HEK293 (cell line): ENCODE results near the gene SESN1.
A peak's percentile ranks its signal among the peaks of the same experiment; 100 is the strongest.

ENCODE experiments used
- CTCF ChIA-PET: fragments of 350-600 bp; formaldehyde crosslinking; extraction: SDS; loops from one replicate; lab custom pipeline; 2021; ENCODE audit warnings: antibody characterized with exemption; lab: Yijun Ruan, JAX
- POLR2A ChIA-PET: fragments of 300-600 bp; formaldehyde crosslinking; extraction: SDS; loops from one replicate; lab custom pipeline; 2020; ENCODE audit warnings: antibody characterized with exemption, inconsistent platforms; lab: Yijun Ruan, JAX
- H3K27ac ChIP-seq: fragments of 200-500 bp; sonication (Bioruptor generic); 2 replicates; pipeline ENCODE4 v1.5.1; 2014; ENCODE audit warnings: low read depth, low read length, control low read depth, inconsistent platforms; ENCODE audit errors: extremely low read depth
- H3K36me3 ChIP-seq, 2 experiments: fragments of 200-500 bp in 1 of 2; sonication (Bioruptor generic) in 1 of 2; 1 replicate in 1 of 2; 2 replicates in 1 of 2; pipeline ENCODE4 v1.5.1; 2014 to 2017; ENCODE audit warnings: inconsistent platforms in 2 of 2, low read length in 2 of 2; ENCODE audit not compliant: control insufficient read depth in 2 of 2, insufficient read depth in 1 of 2
- H3K4me1 ChIP-seq: fragments of 200-500 bp; sonication (Bioruptor generic); 2 replicates; pipeline ENCODE4 v1.5.1; 2014; ENCODE audit warnings: mild to moderate bottlenecking, low read length, inconsistent platforms; ENCODE audit not compliant: control insufficient read depth, insufficient read depth
- H3K4me3 ChIP-seq: 2 replicates; pipeline ENCODE4 v1.5.1; 2011; ENCODE audit warnings: low read depth, mild to moderate bottlenecking, control low read depth, low read length, moderate library complexity
- H3K9me3 ChIP-seq: fragments of 200-500 bp; sonication (Bioruptor generic); 2 replicates; pipeline ENCODE4 v1.5.1; 2014; ENCODE audit warnings: low read depth, low read length, inconsistent platforms; ENCODE audit not compliant: control insufficient read depth, insufficient read depth
- BCL11B ChIP-seq: fragments of 450-650 bp; formaldehyde crosslinking; IDR thresholded peaks from 2 replicates; pipeline ENCODE4 v1.5.1; 2016; ENCODE audit warnings: low read depth, missing biosample characterization, missing genetic modification characterization
- HIC1 ChIP-seq: fragments of 450-650 bp; formaldehyde crosslinking; IDR thresholded peaks from 2 replicates; pipeline ENCODE4 v1.5.1; 2016; ENCODE audit warnings: missing biosample characterization, missing genetic modification characterization
- KLF16 ChIP-seq: fragments of 450-650 bp; formaldehyde crosslinking; IDR thresholded peaks from 2 replicates; pipeline ENCODE4 v1.5.1; 2017; ENCODE audit warnings: missing biosample characterization, missing genetic modification characterization
- PRDM6 ChIP-seq: fragments of 450-650 bp; formaldehyde crosslinking; IDR thresholded peaks from 2 replicates; pipeline ENCODE4 v1.5.1; 2017; ENCODE audit warnings: missing biosample characterization, missing genetic modification characterization
- ZBTB10 ChIP-seq: fragments of 450-650 bp; formaldehyde crosslinking; IDR thresholded peaks from 2 replicates; pipeline ENCODE4 v1.5.1; 2016; ENCODE audit warnings: missing biosample characterization, missing genetic modification characterization
- ZBTB17 ChIP-seq: fragments of 450-650 bp; formaldehyde crosslinking; IDR thresholded peaks from 2 replicates; pipeline ENCODE4 v1.5.1; 2016; ENCODE audit warnings: missing biosample characterization, missing genetic modification characterization
- ZBTB20 ChIP-seq: fragments of 450-650 bp; formaldehyde crosslinking; IDR thresholded peaks from 2 replicates; pipeline ENCODE4 v1.5.1; 2016; ENCODE audit warnings: missing biosample characterization, missing genetic modification characterization
- ZBTB49 ChIP-seq: fragments of 450-650 bp; formaldehyde crosslinking; IDR thresholded peaks from 2 replicates; pipeline ENCODE4 v1.5.1; 2016; ENCODE audit warnings: missing biosample characterization, missing genetic modification characterization, low read depth
- ZNF121 ChIP-seq: fragments of 450-650 bp; formaldehyde crosslinking; IDR thresholded peaks from 2 replicates; pipeline ENCODE4 v1.5.1; 2016; ENCODE audit warnings: missing biosample characterization, missing genetic modification characterization
- ZNF174 ChIP-seq: fragments of 450-650 bp; formaldehyde crosslinking; IDR thresholded peaks from 2 replicates; pipeline ENCODE4 v1.5.0; 2017; ENCODE audit warnings: missing biosample characterization, mild to moderate bottlenecking, missing genetic modification characterization
- ZNF223 ChIP-seq: fragments of 450-650 bp; formaldehyde crosslinking; IDR thresholded peaks from 2 replicates; pipeline ENCODE4 v1.5.1; 2016; ENCODE audit warnings: missing biosample characterization, missing genetic modification characterization
- ZNF23 ChIP-seq: fragments of 450-650 bp; formaldehyde crosslinking; IDR thresholded peaks from 2 replicates; pipeline ENCODE4 v1.5.1; 2016; ENCODE audit warnings: missing biosample characterization, missing genetic modification characterization, borderline replicate concordance
- ZNF266 ChIP-seq: fragments of 450-650 bp; formaldehyde crosslinking; IDR thresholded peaks from 2 replicates; pipeline ENCODE4 v1.5.1; 2016; ENCODE audit warnings: missing biosample characterization, missing genetic modification characterization, low read depth
- ZNF302 ChIP-seq: fragments of 450-650 bp; formaldehyde crosslinking; IDR thresholded peaks from 2 replicates; pipeline ENCODE4 v1.5.1; 2016; ENCODE audit warnings: missing biosample characterization, missing genetic modification characterization, low read depth
- ZNF335 ChIP-seq: fragments of 450-650 bp; formaldehyde crosslinking; conservative IDR thresholded peaks from 2 replicates; pipeline ENCODE4 v1.5.1; 2016; ENCODE audit warnings: missing biosample characterization, missing genetic modification characterization
- ZNF362 ChIP-seq: fragments of 450-650 bp; formaldehyde crosslinking; IDR thresholded peaks from 2 replicates; pipeline ENCODE4 v1.5.1; 2016; ENCODE audit warnings: missing biosample characterization, missing genetic modification characterization
- ZNF473 ChIP-seq: fragments of 450-650 bp; formaldehyde crosslinking; IDR thresholded peaks from 2 replicates; pipeline ENCODE4 v1.5.1; 2017; ENCODE audit warnings: missing biosample characterization, missing genetic modification characterization
- ZNF704 ChIP-seq: fragments of 450-650 bp; formaldehyde crosslinking; IDR thresholded peaks from 2 replicates; pipeline ENCODE4 v1.5.1; 2016; ENCODE audit warnings: missing biosample characterization, missing genetic modification characterization

The SESN1 gene

GRCh38 chr6:109073344-109074132, 21.1 kb downstream of the SESN1 start (continued):
- TF ChIP-seq ZBTB10 (tag by site-specific recombination) (no peak), ZNF121 (no peak), ZBTB20 (tag by site-specific recombination) (no peak), BCL11B (tag by site-specific recombination) (no peak), ZNF266 (tag by site-specific recombination) (no peak), ZNF174 (tag by site-specific recombination) (no peak)

- H3K4me3 ChIP-seq, result no peak overlapping the region
- TF ChIP-seq ZNF473 (tag by site-specific recombination) (no peak), HIC1 (tag by site-specific recombination) (no peak), ZNF335 (tag by site-specific recombination) (peak; percentile 69), ZNF23 (tag by site-specific recombination) (no peak), ZNF362 (tag by site-specific recombination) (no peak)
- TF ChIP-seq, all 188 proteins: peak for 1
- peaks cover 26% of the 10 kb centered on the region for H3K4me1 ChIP-seq
- no peak overlapping the region for H3K27ac ChIP-seq
- ChIA-PET POLR2A (interaction anchor here (0.9 to 2.4 kb wide), 4 partner anchors 23 to 512 kb away, joined by 3 to 11 read pairs (median 4); partner anchors contain the start of genes FOXO3 and SESN1), CTCF (interaction anchor here (0.6 to 6.7 kb wide), 29 partner anchors 9 to 1091 kb away, joined by 3 to 156 read pairs (median 4); no protein-coding TSS in a partner anchor)
- no peaks in the 10 kb centered on the region for H3K9me3 ChIP-seq
- H3K36me3 ChIP-seq, result no peaks in the 10 kb centered on the region
These were observed 23.3 kb downstream of the SESN1 start for GRCh38 chr6:109071125-109071917.

- ChIA-PET POLR2A (interaction anchor here (0.7 to 2.4 kb wide), 2 partner anchors 25 to 61 kb away, joined by 3 to 11 read pairs; partner anchors contain the start of gene SESN1), CTCF (interaction anchor here (0.6 to 1.7 kb wide), 9 partner anchors 23 to 1008 kb away, joined by 3 to 5 read pairs (median 4); no protein-coding TSS in a partner anchor)
- no peak overlapping the region for H3K27ac ChIP-seq
- peaks cover 22% of the 10 kb centered on the region for H3K4me1 ChIP-seq
- H3K9me3 ChIP-seq, result no peaks in the 10 kb centered on the region
- no peaks in the 10 kb centered on the region for H3K36me3 ChIP-seq
- H3K4me3 ChIP-seq, result no peak overlapping the region
- TF ChIP-seq ZBTB17 (tag by site-specific recombination) (no peak), ZNF302 (tag by site-specific recombination) (no peak), ZNF704 (tag by site-specific recombination) (no peak), KLF16 (tag by site-specific recombination) (no peak), ZNF223 (tag by site-specific recombination) (no peak), ZBTB49 (tag by site-specific recombination) (no peak), PRDM6 (0 out of 2 replicates have a peak, but pooled peaks have one; percentile 42)
- TF ChIP-seq, all 188 proteins: peak for 1
These were observed 24.9 kb downstream of the SESN1 start for GRCh38 chr6:109069746-109070145.
